ENCODE data around the gene ATRAID. TPM values are rescaled to one million over a fixed set of nuclear protein-coding genes. Genes with fewer than 3 reads are reported as not detected.

The ATRAID gene
- total RNA-seq, 2 donors from 2014 or later, result 59.7 to 76.8 TPM

GRCh38 chr2:27218614-27219013 lies 6.8 kb downstream of the ATRAID start:
- Mint-ChIP-seq H3K27me3 (no peaks in the 10 kb centered on the region), H3K27ac (no peak overlapping the region), H3K4me3 (peak overlapping the region; percentile 95), H3K4me1 (peaks cover 26% of the 10 kb centered on the region), H3K36me3 (ENCODE audit: low read depth) (peaks cover 3% of the 10 kb centered on the region)
- H3K9me3 ChIP-seq (ENCODE audit: control insufficient read depth, low read length, poor library complexity, severe bottlenecking), result no peaks in the 10 kb centered on the region
- DNase-seq, result no peak
- no peak for ATAC-seq

- Mint-ChIP-seq H3K4me1 (peaks cover 26% of the 10 kb centered on the region), H3K27me3 (no peaks in the 10 kb centered on the region), H3K36me3 (ENCODE audit: low read depth) (peaks cover 2% of the 10 kb centered on the region), H3K4me3 (no peak overlapping the region), H3K27ac (no peak overlapping the region)
- no peaks in the 10 kb centered on the region for H3K9me3 ChIP-seq (ENCODE audit: control insufficient read depth, low read length, poor library complexity, severe bottlenecking)
- no peak for DNase-seq
- no peak for ATAC-seq
Measured at GRCh38 chr2:27219091-27219490, 7.2 kb downstream of the ATRAID start.

- peaks cover 7% of the 10 kb centered on the region for H3K36me3 Mint-ChIP-seq (ENCODE audit: low read depth)
- H3K27ac Mint-ChIP-seq, result no peak overlapping the region
- no peaks in the 10 kb centered on the region for H3K27me3 Mint-ChIP-seq
- DNase-seq (no peak), ATAC-seq (no peak)
- H3K4me1 Mint-ChIP-seq, result peaks cover 28% of the 10 kb centered on the region
- H3K9me3 ChIP-seq (ENCODE audit: control insufficient read depth, low read length, poor library complexity, severe bottlenecking), result no peaks in the 10 kb centered on the region
- no peak overlapping the region for H3K4me3 Mint-ChIP-seq
Measured at GRCh38 chr2:27220091-27220490, 8.2 kb downstream of the ATRAID start.

GRCh38 chr2:27221166-27221565 lies 9.3 kb downstream of the ATRAID start:
- Mint-ChIP-seq H3K4me1 (peaks cover 25% of the 10 kb centered on the region), H3K27ac (peak overlapping the region; percentile 61), H3K4me3 (no peak overlapping the region), H3K36me3 (ENCODE audit: low read depth) (peaks cover 5% of the 10 kb centered on the region), H3K27me3 (no peaks in the 10 kb centered on the region)
- H3K9me3 ChIP-seq (ENCODE audit: control insufficient read depth, low read length, poor library complexity, severe bottlenecking), result no peaks in the 10 kb centered on the region
- ATAC-seq (no peak), DNase-seq (no peak)

- ATAC-seq (no peak), DNase-seq (no peak)
- Mint-ChIP-seq H3K27ac (no peak overlapping the region), H3K4me3 (no peak overlapping the region), H3K4me1 (peaks cover 17% of the 10 kb centered on the region), H3K27me3 (no peaks in the 10 kb centered on the region), H3K36me3 (ENCODE audit: low read depth) (peaks cover 8% of the 10 kb centered on the region)
- H3K9me3 ChIP-seq (ENCODE audit: control insufficient read depth, low read length, poor library complexity, severe bottlenecking), result no peaks in the 10 kb centered on the region
Measured at GRCh38 chr2:27222407-27222806, 10.6 kb downstream of the ATRAID start.

GRCh38 chr2:27223416-27223815 lies 11.6 kb downstream of the ATRAID start:
- Mint-ChIP-seq H3K36me3 (ENCODE audit: low read depth) (peaks cover 8% of the 10 kb centered on the region), H3K27me3 (no peaks in the 10 kb centered on the region), H3K4me3 (no peak overlapping the region), H3K4me1 (peaks cover 9% of the 10 kb centered on the region), H3K27ac (no peak overlapping the region)
- no peaks in the 10 kb centered on the region for H3K9me3 ChIP-seq (ENCODE audit: control insufficient read depth, low read length, poor library complexity, severe bottlenecking)
- DNase-seq (no peak), ATAC-seq (no peak)

GRCh38 chr2:27225526-27225925 lies 13.7 kb downstream of the ATRAID start:
- peaks cover 2% of the 10 kb centered on the region for H3K4me1 Mint-ChIP-seq
- DNase-seq (no peak), ATAC-seq (no peak)
- H3K36me3 Mint-ChIP-seq (ENCODE audit: low read depth), result peaks cover 8% of the 10 kb centered on the region
- H3K9me3 ChIP-seq (ENCODE audit: control insufficient read depth, low read length, poor library complexity, severe bottlenecking), result no peaks in the 10 kb centered on the region
- H3K4me3 Mint-ChIP-seq, result no peak overlapping the region
- no peaks in the 10 kb centered on the region for H3K27me3 Mint-ChIP-seq
- peak overlapping the region; percentile 9 for H3K27ac Mint-ChIP-seq

GRCh38 chr2:27227501-27227900 lies 15.7 kb downstream of the ATRAID start:
- peaks cover 2% of the 10 kb centered on the region for H3K4me1 Mint-ChIP-seq
- no peak for DNase-seq
- H3K4me3 Mint-ChIP-seq, result no peak overlapping the region
- peaks cover 8% of the 10 kb centered on the region for H3K36me3 Mint-ChIP-seq (ENCODE audit: low read depth)
- no peak overlapping the region for H3K27ac Mint-ChIP-seq
- ATAC-seq, result no peak
- H3K27me3 Mint-ChIP-seq, result no peaks in the 10 kb centered on the region
- no peaks in the 10 kb centered on the region for H3K9me3 ChIP-seq (ENCODE audit: control insufficient read depth, low read length, poor library complexity, severe bottlenecking)

GRCh38 chr2:27231921-27232320 lies 20.1 kb downstream of the ATRAID start:
- no peak for ATAC-seq
- DNase-seq, result no peak
- no peaks in the 10 kb centered on the region for H3K9me3 ChIP-seq (ENCODE audit: control insufficient read depth, low read length, poor library complexity, severe bottlenecking)
- Mint-ChIP-seq H3K36me3 (ENCODE audit: low read depth) (peaks cover 14% of the 10 kb centered on the region), H3K27ac (no peak overlapping the region), H3K4me1 (peaks cover 2% of the 10 kb centered on the region), H3K27me3 (no peaks in the 10 kb centered on the region), H3K4me3 (no peak overlapping the region)

GRCh38 chr2:27233341-27233740 lies 21.5 kb downstream of the ATRAID start:
- ATAC-seq (no peak), DNase-seq (no peak)
- Mint-ChIP-seq H3K36me3 (ENCODE audit: low read depth) (peaks cover 16% of the 10 kb centered on the region), H3K4me3 (no peak overlapping the region), H3K4me1 (peaks cover 2% of the 10 kb centered on the region), H3K27me3 (no peaks in the 10 kb centered on the region), H3K27ac (no peak overlapping the region)
- H3K9me3 ChIP-seq (ENCODE audit: control insufficient read depth, low read length, poor library complexity, severe bottlenecking), result no peaks in the 10 kb centered on the region

GRCh38 chr2:27236136-27236535 lies 24.3 kb downstream of the ATRAID start:
- no peak overlapping the region for H3K4me3 Mint-ChIP-seq
- no peak overlapping the region for H3K27ac Mint-ChIP-seq
- ATAC-seq (no peak), DNase-seq (no peak)
- H3K27me3 Mint-ChIP-seq, result no peaks in the 10 kb centered on the region
- H3K9me3 ChIP-seq (ENCODE audit: control insufficient read depth, low read length, poor library complexity, severe bottlenecking), result no peaks in the 10 kb centered on the region
- H3K4me1 Mint-ChIP-seq, result peaks cover 4% of the 10 kb centered on the region
- H3K36me3 Mint-ChIP-seq (ENCODE audit: low read depth), result peaks cover 16% of the 10 kb centered on the region

GRCh38 chr2:27236626-27237025 lies 24.8 kb downstream of the ATRAID start:
- Mint-ChIP-seq H3K4me1 (peaks cover 4% of the 10 kb centered on the region), H3K27me3 (no peaks in the 10 kb centered on the region), H3K4me3 (no peak overlapping the region), H3K27ac (no peak overlapping the region), H3K36me3 (ENCODE audit: low read depth) (peaks cover 16% of the 10 kb centered on the region)
- DNase-seq, result no peak
- H3K9me3 ChIP-seq (ENCODE audit: control insufficient read depth, low read length, poor library complexity, severe bottlenecking), result no peaks in the 10 kb centered on the region
- ATAC-seq, result no peak

GRCh38 chr2:27237341-27237945 lies 25.6 kb downstream of the ATRAID start:
- ATAC-seq, result no peak

GRCh38 chr2:27238976-27239375 lies 27.1 kb downstream of the ATRAID start:
- Mint-ChIP-seq H3K4me1 (peaks cover 2% of the 10 kb centered on the region), H3K27me3 (no peaks in the 10 kb centered on the region), H3K36me3 (ENCODE audit: low read depth) (peaks cover 12% of the 10 kb centered on the region), H3K27ac (no peak overlapping the region), H3K4me3 (no peak overlapping the region)
- no peaks in the 10 kb centered on the region for H3K9me3 ChIP-seq (ENCODE audit: control insufficient read depth, low read length, poor library complexity, severe bottlenecking)
- DNase-seq, result no peak
- ATAC-seq, result no peak

More at GRCh38 chr2:27237341-27237945, 25.6 kb downstream of the ATRAID start:
- peaks cover 16% of the 10 kb centered on the region for H3K36me3 Mint-ChIP-seq (ENCODE audit: low read depth)
- H3K9me3 ChIP-seq (ENCODE audit: control insufficient read depth, low read length, poor library complexity, severe bottlenecking), result no peaks in the 10 kb centered on the region
- no peak for DNase-seq
- H3K4me1 Mint-ChIP-seq, result peaks cover 4% of the 10 kb centered on the region
- H3K27ac Mint-ChIP-seq, result peak overlapping the region; percentile 41
- H3K27me3 Mint-ChIP-seq, result no peaks in the 10 kb centered on the region
- H3K4me3 Mint-ChIP-seq, result no peak overlapping the region
